Transverse colon (tissue), 4 donors: ENCODE results near the gene TAPT1.

Source experiments
- CTCF ChIP-seq, 5 experiments: fragments of 200-600 bp in 3 of 5; fragments of 450-650 bp in 2 of 5; sonication (generic) in 3 of 5; IDR thresholded peaks; 1 replicate in 2 of 5; 2 replicates in 3 of 5; pipeline ENCODE4 v1.5.1; 2016 to 2017; ENCODE audit warnings: antibody characterized with exemption in 5 of 5, inconsistent platforms in 3 of 5, mild to moderate bottlenecking in 2 of 5, moderate library complexity in 1 of 5
- POLR2AphosphoS5 ChIP-seq, 3 donors: sonication (generic); formaldehyde crosslinking; IDR thresholded peaks; one replicate each; pipeline ENCODE4 v1.6.1; 2016; ENCODE audit warnings: antibody characterized with exemption in 3 of 3

GRCh38 chr4:16212138-16212782, 14.0 kb downstream of the TAPT1 start:
- TF ChIP-seq CTCF (IDR thresholded peaks at IDR 0.05) (no peak), POLR2AphosphoS5 (IDR thresholded peaks at IDR 0.05) (no peak)
